Mesenteric fat pad (tissue), 1 donor: ENCODE data around the gene CLEC16A. TPM values are rescaled to one million over a fixed set of nuclear protein-coding genes. Genes with fewer than 3 reads are reported as not detected.

Experiments
- DNase-seq: peaks from one replicate; pipeline ENCODE4 v3.0.0-alpha.2; 2020; ENCODE audit warnings: low spot score
- total RNA-seq: library from RNA; stranded (reverse); fragmentation: NEBNext Ultra II Directional; extraction: Animal tissue kit (Norgen Biotek cat#: 25700); gene quantifications from one replicate; pipeline ENCODE4 v1.2.1, GENCODE V29; 2021
- donor health status: DM: yes; HTN: yes; CAD: no.

Gene CLEC16A
- total RNA-seq, 1 donor from 2014 or later: 27.5 TPM

DNA sequence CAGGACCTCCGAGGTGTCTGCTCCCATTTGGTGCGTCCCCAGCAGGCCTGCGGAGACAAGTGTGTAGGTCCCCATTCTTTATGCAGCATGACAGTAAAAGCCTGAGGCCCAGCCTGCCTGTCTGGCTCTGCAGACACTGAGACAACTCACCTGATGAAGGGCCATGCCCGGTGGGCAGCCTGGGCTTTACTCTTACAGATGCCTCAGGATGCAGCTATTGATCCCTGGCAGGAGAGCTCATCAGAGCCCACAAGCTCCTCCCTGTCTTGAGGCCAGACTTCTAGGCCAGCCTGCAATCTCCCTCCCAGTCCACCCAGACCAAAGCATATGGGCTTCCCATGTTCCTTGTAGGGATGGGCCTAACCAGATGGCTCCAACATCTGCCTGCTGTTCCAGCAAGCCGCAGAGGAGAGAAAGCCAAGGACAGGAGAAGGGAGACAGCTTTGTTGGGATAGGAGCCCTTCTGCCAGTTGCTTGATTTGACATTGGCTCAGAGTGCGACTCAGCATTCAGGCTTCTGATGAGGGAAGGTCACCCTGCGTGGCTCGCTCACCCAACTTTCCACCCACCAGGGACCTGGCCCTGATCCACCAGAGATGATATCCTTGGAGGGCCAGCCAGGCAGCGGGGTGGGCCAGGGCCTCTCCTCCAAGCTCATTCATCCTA lies 224.2 kb downstream of the CLEC16A start:
- DNase-seq: no peak

DNA sequence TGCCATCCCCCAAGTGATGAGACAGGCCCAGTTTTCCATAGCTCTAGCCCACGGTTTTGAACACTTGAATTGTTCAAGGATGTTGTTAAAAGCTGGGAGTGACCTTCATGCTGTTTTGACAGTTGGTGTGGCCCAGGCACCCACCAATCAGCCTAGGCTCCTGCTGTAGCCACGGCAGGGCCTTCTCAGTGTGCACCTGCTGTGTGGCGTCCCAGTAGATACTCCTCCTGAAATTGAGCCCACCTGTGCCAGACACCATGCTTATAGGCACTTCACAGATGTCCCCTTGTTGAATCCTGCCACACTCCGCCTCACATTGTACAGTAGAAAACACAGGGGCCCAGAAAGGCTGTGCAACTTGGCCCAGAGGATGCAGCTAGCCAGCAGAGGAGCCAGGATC lies 225.3 kb downstream of the CLEC16A start:
- DNase-seq: no peak

DNA sequence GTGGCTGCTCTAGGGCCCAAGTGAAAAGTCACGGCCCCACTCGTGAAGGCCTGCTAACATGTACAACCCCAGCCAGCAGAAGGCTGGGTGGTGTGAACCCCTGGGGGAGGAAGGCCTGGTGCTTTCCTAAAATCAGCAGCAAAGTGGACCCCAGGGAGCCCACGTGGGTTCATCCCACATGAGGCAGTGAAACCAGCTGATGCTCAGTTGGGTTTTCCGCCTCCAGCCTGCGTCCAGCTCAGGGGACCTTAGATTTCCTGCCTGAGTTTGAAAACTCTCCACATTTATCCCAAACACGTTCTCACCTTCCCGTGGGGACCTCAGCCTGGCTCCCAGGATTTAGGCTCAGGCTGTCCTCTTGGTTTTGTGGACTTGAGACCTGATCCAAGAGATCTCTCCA lies 225.8 kb downstream of the CLEC16A start:
- no peak for DNase-seq

DNA sequence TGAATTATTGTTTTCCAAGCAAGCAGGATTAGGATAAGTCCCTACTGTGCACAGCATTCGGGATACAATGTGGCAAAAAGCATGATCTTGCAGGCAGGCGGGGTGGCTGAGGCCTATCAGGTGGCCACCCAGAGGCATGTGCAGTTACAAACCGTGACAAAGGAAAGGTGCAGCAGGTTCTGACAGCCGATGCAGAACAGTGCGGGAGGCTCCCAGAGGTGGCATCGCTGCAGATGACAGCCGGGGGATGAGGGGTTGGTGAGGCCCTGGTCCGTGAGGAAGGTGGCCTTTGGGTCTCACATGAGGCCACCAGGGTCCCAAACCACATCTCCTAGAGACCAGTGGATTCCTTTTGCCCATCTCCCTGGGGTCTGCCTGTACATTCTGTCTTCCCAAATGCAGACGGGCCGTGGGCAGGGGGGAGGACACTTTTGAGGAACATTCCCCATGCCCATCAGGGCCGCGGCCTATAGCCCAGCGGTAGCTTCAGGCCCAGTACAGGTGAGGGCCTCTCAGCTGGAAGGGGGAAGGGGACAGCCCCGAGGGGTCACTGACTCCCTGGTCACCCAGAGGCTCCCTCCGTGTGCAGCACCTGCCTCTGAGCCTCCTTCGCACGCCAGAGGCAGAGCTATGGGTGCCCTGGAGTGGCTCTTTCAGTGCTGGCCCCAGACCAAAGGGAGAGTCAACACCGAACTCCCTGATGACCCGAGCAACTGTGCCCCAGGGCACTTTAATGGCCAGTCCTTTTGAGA lies 226.5 kb downstream of the CLEC16A start:
- DNase-seq: no peak

DNA sequence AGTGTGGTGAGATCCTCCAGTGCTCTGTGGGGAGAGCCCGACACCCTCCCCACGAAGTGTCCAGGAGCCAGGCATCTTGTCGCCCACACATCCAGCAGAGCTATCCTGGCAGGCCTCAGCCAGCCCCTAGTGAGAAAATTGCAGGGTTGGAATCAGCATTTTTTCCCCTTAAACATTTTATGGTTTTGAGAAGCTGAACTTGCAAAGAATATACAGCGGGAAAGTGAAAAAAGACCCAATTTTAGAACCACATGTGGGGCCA lies 227.0 kb downstream of the CLEC16A start:
- DNase-seq: no peak

DNA sequence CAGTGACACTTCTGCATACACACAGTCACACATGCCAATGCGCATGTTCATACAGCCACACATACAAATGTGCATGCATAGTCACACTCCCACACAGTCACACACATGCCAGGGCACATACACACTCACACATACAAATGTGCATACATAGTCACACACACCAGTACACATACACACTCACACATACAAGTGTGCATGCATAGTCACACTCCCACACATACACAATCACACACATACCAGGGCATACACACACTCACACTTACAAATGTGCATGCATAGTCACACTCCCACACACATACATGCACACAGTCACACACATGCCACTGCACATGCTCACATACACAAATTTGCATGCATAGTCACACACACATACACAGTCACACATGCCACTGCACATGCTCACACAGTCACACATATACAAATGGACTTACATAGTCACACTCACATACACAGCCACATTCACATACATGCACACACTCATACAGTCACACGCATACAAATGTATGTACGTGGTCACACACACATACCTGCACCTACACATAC lies 227.5 kb downstream of the CLEC16A start:
- DNase-seq: no peak

DNA sequence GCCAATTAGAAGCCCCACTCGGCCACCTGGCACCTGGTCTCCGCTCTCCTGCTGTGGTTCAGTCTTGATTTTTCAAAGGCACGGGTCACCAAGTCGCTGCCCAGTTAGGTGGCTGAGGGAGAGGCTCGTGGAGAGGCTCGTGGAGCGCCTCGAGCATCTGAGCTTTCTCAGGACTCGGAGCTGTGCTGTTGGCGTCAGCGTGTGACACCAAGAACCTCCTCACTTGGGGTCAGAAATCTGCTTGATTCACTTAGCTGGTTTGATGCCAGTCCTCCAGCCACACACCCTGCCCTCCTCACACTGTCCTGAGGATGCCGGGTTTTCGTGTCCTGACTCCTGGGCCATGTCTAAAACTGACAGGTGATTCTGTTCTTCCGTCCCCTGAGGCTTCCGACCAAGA lies 229.1 kb downstream of the CLEC16A start:
- no peak for DNase-seq

DNA sequence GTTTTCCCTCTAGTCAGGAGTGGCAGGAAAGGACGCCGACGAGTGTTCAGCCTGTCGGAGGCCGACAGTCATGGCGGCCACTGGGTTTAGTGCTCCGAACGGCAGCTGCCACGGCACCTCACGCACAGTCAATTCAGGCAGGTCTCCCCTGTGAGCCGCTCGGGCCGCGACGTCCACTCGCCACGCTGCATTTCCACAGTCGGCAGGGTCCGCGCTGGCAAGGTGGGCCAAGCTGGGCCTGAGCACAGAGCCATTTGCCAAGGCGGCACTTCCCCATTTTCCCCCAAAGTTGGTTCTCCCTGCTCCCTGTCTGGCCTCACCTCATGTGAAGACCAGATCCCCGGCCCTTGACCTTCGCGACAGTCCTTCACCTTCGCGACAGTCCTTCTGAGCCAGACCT lies 229.8 kb downstream of the CLEC16A start:
- DNase-seq: no peak

DNA sequence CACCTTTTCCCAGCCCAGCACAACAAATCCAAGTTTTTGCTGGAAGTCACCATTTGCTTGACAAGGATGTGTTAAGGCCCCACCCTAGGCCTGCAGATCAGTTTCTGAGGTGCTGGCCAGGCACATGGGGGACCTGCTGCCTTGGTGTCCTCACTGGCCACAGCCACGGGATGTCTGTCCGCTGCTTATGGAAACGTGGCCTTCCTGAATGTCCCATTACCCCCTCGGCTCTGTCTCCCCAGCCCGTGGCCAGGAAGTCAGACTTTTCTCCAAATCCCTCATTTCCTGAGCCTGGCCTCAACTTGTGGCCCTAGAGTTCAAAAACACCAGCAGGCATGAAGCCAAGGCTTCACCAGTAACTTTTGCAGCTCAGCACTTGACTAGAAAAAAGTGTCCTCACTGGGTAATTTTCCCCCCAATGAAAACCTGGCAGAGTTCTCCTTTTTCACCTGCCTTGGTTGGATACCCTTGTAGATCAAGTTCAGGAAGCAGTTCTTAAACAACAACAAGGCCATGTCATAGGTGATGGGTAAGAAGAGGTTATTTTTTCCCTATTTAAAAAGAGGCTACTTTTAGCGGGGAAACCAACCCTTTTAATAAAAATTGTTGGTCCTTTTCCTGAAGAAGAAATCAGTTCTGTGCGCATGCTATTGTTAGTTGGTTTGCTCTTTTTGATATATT lies 230.9 kb downstream of the CLEC16A start:
- DNase-seq: no peak

DNA sequence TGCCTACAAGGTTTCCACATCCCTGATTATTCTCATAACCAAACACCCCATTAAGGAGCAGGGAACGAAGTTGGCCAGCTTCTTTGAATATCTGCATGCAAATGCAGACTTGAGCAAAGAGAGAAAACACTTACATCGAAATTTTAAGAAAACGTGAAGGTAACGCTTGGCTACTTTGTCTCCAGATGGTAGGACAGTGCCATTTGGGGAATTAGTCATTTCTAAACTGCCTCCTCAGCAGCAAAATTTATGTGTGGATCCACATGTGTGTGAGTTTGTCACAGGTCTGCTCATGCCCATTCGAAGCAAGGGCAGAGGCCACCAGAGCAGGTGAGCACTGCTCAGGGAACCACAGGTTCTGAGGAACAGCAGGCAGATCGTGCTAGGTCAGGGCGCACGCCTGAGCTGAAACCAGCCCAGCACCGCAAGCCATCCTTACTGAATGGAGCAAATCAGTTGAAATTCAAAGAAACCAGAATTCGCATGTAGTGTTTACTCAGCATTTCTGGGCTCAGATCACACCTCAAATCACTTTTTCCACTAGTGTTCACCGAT lies 231.5 kb downstream of the CLEC16A start:
- no peak for DNase-seq

DNA sequence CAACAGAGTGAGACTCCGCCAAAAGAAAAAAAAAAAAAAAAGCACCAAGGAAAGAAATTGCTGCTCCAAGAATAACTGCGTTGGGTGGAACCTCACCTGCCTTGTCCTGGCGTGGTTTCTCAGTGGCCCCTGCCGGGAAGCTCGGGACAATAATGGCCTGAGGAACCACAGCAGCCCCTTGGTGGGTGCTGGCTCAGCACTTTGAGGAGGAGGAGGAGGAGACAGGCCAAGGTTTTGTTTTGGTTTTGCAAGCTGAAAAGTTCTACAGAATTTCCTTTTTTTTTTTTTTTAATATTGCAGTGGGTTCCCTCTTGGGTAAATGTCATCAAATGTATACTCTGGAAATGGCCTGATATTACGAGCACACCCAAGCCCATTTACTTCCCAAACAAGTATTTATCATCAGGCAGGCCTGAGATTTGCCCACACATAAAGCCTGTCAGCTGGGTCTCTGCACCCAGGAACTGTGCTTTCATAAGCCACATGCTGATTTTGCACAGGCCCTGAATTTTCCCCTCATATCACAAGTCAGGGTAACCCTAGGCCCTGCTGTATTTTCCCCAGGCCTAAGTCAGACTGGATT lies 233.3 kb downstream of the CLEC16A start:
- DNase-seq: no peak

DNA sequence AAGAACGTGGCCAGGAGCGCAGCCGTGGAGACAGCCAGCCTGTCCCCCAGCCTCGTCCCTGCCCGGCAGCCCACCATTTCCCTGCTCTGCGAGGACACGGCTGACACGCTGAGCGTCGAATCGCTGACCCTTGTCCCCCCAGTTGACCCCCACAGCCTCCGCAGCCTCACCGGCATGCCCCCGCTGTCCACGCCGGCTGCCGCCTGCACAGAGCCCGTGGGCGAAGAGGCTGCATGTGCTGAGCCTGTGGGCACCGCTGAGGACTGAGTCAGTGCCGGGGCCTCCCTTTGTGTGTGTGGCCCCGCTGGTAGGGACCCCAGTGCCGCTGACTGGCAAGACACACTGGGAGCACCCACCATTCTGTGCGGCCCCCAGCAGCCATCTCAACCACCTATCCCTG lies 234.1 kb downstream of the CLEC16A start:
- DNase-seq: no peak

DNA sequence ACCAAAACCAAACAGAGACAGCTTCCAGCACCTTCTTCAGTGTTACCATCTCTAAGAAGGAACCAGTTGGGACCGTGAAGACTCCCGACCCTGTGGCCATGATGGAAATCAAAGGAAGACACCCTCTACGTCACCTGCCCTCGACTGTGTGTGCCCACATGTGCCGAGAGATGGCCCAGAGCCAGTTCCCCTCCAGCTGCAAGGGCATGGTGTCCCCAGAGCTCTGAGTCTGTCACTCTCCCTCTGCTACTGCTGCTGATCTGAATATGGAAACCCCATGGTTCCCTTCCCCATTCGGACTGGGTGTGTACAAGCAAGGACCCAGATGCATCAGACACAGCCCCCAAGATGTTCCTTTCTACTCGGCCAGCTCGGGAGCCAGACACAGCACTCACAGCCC lies 235.2 kb downstream of the CLEC16A start:
- no peak for DNase-seq

DNA sequence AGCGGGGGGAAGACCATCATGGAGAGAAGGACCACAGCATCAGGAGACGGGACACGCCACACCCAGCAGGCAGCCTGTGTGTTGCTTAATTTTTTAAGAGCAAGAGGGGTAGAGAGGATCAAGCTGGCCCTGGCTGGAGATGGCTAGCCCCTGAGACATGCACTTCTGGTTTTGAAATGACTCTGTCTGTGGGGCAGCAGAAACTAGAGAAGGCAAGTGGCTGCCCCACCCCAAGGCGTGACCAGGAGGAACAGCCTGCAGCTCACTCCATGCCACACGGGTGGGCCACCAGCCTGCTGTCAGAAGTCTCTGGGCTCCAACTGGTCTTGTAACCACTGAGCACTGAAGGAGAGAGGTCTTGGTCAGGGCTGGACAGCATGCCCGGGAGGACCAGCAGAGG lies 236.1 kb downstream of the CLEC16A start:
- DNase-seq: no peak

DNA sequence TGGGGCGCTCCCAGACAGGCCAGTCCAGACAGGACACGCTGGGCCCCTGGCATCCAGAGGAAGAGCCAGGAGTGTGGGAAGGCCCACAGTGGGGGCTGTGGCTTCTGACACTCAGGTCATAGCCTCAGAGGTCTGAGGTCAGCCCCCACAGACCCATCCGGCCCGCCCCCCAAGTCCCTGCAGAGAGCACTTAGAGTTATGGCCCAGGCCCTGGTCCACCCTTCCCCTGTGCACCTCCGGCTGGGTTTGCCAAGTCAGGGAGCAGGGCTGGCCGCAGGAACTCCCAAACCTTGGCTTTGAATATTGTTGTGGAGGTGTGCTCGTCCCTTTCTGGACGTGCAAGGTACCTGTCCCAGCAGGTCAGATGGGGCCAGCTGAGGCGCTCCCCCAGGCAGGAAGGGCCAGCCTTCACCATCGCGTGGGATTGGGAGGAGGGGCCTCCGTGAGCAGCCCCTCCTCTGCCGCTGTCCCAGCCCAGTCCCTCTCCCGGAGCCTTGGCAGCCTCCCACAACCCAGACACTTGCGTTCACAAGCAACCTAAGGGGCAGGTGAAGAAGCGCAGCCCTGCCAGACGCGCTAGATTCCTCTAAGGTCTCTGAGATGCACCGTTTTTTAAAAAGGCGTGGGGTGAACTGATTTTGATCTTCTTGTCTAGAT lies 237.0 kb downstream of the CLEC16A start:
- DNase-seq: no peak

DNA sequence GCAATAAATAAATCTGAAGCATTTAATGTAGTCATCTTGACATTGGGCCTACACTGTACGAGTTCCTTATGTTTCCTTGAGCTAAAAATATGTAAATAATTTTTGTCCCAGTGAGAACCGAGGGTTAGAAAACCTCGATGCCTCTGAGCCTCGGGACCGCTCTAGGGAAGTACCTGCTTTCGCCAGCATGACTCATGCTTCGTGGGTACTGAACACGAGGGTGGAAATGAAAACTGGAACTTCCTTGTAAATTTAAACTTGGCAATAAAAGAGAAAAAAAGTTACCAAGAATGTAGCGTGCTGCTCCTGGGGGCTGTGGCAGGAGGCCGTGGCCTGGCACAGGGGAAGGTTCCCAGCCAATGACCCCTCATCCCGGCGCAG lies 237.5 kb downstream of the CLEC16A start:
- DNase-seq: no peak

DNA sequence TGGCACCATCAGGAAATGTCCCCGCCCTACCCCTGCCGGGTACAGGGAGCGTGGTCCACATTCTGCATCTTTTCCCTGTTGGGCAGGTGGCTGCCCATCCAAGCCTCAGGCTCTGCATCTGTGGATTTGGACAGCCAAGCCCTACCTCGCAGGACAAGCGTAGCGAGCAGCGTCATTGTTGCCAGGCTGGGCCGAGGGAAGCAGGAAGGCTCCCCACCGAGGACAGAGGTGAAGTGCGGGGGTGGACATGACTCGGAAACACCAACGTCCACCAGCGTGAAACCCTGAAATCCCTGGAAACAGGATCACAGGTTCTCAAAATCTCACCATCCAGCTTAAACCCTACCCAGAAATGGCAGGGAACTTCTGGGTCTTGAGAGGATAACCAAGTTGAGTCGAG lies 238.0 kb downstream of the CLEC16A start:
- DNase-seq: no peak

DNA sequence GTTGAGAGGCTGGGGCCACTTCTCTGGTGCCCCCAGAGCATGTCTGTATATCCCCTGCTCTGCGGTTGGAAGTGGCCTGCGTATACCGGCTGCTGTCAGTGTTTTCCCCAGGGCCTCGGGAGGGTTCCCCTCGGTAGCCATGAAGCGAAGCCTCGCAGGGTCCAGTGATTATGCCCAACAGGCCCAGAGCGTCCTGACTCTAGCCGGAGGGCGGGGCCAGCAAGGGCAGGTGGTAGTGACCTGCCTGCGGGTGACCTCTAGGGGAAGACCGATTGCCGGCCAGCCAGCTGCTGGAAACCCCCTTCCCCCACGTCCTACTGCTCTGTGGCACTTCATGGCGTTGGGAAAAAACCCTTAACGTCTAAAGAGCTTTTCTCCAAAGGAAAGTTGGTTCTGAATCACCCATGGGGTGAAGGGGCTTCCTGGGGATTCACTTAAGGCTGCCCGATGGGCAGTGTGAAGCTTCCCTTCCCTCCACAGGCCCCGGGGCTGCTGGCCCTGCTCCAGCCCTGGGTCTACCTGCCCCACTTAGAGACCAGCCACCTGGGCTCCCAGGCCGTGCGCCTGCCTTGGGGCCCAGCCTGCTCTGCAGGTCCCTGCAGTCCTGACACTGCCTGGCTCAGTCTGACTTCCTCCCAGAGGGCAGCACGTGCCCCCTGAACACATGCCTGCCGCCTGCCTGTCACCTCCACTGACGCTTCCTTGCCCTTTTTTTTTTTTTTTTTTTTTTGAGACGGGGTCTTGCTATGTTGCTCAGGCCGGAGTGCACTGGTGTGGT lies 238.9 kb downstream of the CLEC16A start:
- no peak for DNase-seq

DNA sequence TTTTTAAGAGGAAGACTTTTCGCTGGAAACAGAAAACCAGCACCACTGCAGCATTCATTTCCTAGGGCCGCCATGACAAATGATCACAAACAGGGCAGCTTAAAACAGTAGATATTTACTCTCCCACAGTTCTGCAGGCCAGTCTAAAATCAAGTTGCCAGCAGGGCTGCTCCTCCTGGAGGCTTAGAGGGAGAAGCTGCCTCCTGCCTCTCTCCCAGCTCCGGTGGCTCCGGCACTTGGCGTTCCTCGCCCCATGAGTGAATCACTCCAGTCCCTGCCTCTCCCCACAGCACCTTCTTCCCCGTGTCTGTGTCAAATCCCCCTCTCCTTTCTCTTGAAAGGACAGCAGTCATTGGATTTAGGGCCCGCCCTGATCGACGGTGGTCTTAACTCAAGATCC lies 239.6 kb downstream of the CLEC16A start:
- no peak for DNase-seq

DNA sequence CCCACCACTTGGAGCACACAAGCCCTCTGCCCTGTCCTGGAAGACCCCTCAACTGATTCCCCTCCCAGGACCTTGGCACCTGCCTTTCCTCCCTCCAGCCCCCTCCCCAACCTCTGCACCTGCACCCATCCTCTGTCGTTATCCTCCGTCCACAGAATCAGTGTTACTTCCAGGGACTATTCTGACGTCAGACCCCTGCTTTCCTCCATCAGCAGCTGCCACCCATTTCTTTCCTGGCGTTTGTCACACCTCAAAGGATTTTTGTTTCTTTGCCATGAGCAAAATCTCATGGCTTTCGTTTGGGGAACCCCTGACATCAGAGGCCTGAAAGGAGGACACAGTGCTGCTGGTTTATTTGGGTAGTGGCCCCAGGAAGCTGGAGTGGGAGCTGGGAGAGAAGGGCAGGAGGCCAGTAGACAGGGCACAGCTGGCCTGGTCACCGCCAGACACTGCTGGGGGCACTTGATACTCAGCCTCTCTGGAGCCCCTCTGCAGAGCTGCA lies 243.2 kb downstream of the CLEC16A start:
- no peak for DNase-seq
